HCT116 (cell line): ENCODE results near the gene ANKRD2. TPM values are rescaled to one million over a fixed set of nuclear protein-coding genes. Genes with fewer than 3 reads are reported as not detected.

Experiments
- ATAC-seq: fragments of 200-7000 bp; cut with Tn5 transposase; 2 replicates; pipeline ENCODE4 v1.9.1; 2020; ENCODE audit warnings: mild to moderate bottlenecking, moderate library complexity
- BruUV-seq: library from RNA; stranded (reverse); fragments of 400-500 nt; replicated peaks from 2 replicates; lab custom pipeline; 2021; lab: Mats Ljungman, UMichigan
- CTCF ChIA-PET: fragments of 300-600 bp; sonication (Branson Sonifier 250); formaldehyde crosslinking; loops from one replicate; lab custom pipeline; 2021; ENCODE audit warnings: antibody characterized with exemption; lab: Charles Lee
- POLR2A ChIA-PET: fragments of 300-600, 350-600 bp; sonication (Branson Sonifier 250); formaldehyde crosslinking; loops from one replicate; lab custom pipeline; 2021; ENCODE audit warnings: antibody characterized with exemption; lab: Charles Lee
- RAD21 ChIA-PET, 2 experiments: fragments of 300-600 bp; sonication (Branson Sonifier 250); formaldehyde crosslinking; loops; one replicate each; lab custom pipeline; 2023; ENCODE audit warnings: low total read pairs in 2 of 2; ENCODE audit not compliant: uncharacterized antibody in 2 of 2, unreplicated experiment in 2 of 2, low non-redundant PET in 1 of 2; lab: Charles Lee
- DNase-seq: peaks from one replicate; pipeline ENCODE4 v3.0.0-alpha.2; 2010; ENCODE audit warnings: low read depth, low spot score
- H2AFZ ChIP-seq: fragments of 200-600 bp; shearing (Covaris generic), sonication (generic); 2 replicates; pipeline ENCODE4 v1.6.1; 2017; ENCODE audit warnings: low read depth, mixed run types, mixed read lengths, antibody characterized with exemption, low read length; ENCODE audit not compliant: poor library complexity, severe bottlenecking
- H3K27ac ChIP-seq: 2 replicates; pipeline ENCODE4 v1.5.1; 2012; ENCODE audit warnings: low read depth, low read length
- H3K27me3 ChIP-seq: fragments of 200-600 bp; sonication (generic); 2 replicates; pipeline ENCODE4 v1.6.1; 2016; ENCODE audit warnings: mixed run types, low read length, mixed read lengths; ENCODE audit not compliant: insufficient read depth
- H3K36me3 ChIP-seq, 2 experiments: fragments of 200-500 bp in 1 of 2; fragments of 200-600 bp in 1 of 2; sonication (Bioruptor generic) in 1 of 2; sonication (generic) in 1 of 2; 2 replicates each; pipeline versions ENCODE4 v1.5.1 to v1.6.1; 2014 to 2016; ENCODE audit warnings: low read length in 2 of 2, inconsistent platforms in 1 of 2, mixed read lengths in 1 of 2, mixed run types in 1 of 2; ENCODE audit not compliant: insufficient read depth in 2 of 2, control insufficient read depth in 1 of 2
- H3K4me1 ChIP-seq, 2 experiments: fragments of 200-600 bp in 1 of 2; sonication (generic) in 1 of 2; 2 replicates each; pipeline versions ENCODE4 v1.5.1 to v1.6.1; 2012 to 2017; ENCODE audit warnings: low read length in 2 of 2, inconsistent platforms in 1 of 2, mild to moderate bottlenecking in 1 of 2, mixed read lengths in 1 of 2, mixed run types in 1 of 2, moderate library complexity in 1 of 2; ENCODE audit not compliant: insufficient read depth in 2 of 2, control insufficient read depth in 1 of 2
- H3K4me2 ChIP-seq: fragments of 200-600 bp; sonication (generic); 2 replicates; pipeline ENCODE4 v1.6.1; 2017; ENCODE audit warnings: mixed run types, low read length, mixed read lengths
- H3K4me3 ChIP-seq, 2 experiments: fragments of 200-600 bp in 1 of 2; sonication (generic) in 1 of 2; replicated peaks in 1 of 2; 2 replicates each; pipeline ENCODE4 v1.5.1; 2011 to 2016; ENCODE audit warnings: low read length in 2 of 2, control low read depth in 1 of 2, low read depth in 1 of 2, mild to moderate bottlenecking in 1 of 2, mixed read lengths in 1 of 2, mixed run types in 1 of 2
- H3K79me2 ChIP-seq: fragments of 200-600 bp; sonication (generic); 2 replicates; pipeline ENCODE4 v1.6.1; 2017; ENCODE audit warnings: mild to moderate bottlenecking, mixed run types, low read length, moderate library complexity, mixed read lengths; ENCODE audit not compliant: insufficient read depth
- H3K9ac ChIP-seq: fragments of 200-600 bp; sonication (generic); 2 replicates; pipeline ENCODE4 v1.6.1; 2016; ENCODE audit warnings: low read length, mixed read lengths
- H3K9me2 ChIP-seq: fragments of 200-600 bp; sonication (generic), shearing (Covaris generic); 2 replicates; pipeline ENCODE4 v1.6.1; 2017; ENCODE audit warnings: mixed run types, mild to moderate bottlenecking, moderate library complexity; ENCODE audit not compliant: insufficient read depth
- H3K9me3 ChIP-seq, 2 experiments: fragments of 200-500 bp in 1 of 2; fragments of 200-600 bp in 1 of 2; sonication (Bioruptor generic) in 1 of 2; sonication (generic) in 1 of 2; 2 replicates each; pipeline ENCODE4 v1.6.1; 2014 to 2017; ENCODE audit warnings: low read length in 2 of 2, mixed read lengths in 2 of 2, inconsistent platforms in 1 of 2, low read depth in 1 of 2, mild to moderate bottlenecking in 1 of 2, mixed run types in 1 of 2, moderate library complexity in 1 of 2; ENCODE audit not compliant: control insufficient read depth in 1 of 2, insufficient read depth in 1 of 2
- H4K20me1 ChIP-seq: fragments of 200-600 bp; sonication (generic), shearing (Covaris generic); 2 replicates; pipeline ENCODE4 v1.6.1; 2017; ENCODE audit warnings: mixed run types, mild to moderate bottlenecking, moderate library complexity; ENCODE audit not compliant: insufficient read depth
- CBX3 ChIP-seq: IDR thresholded peaks from 2 replicates; pipeline ENCODE4 v1.6.1; 2012; ENCODE audit warnings: low read depth
- EGR1 ChIP-seq: IDR thresholded peaks from 2 replicates; pipeline ENCODE4 v1.6.1; 2012; ENCODE audit warnings: low read depth
- ELF1 ChIP-seq: IDR thresholded peaks from 2 replicates; pipeline ENCODE4 v1.6.1; 2012; ENCODE audit warnings: low read depth, borderline replicate concordance
- EZH2phosphoT487 ChIP-seq: fragments of 200-600 bp; IDR thresholded peaks from 2 replicates; pipeline ENCODE4 v1.6.1; 2018; ENCODE audit warnings: antibody characterized with exemption, borderline replicate concordance
- FOSL1 ChIP-seq: IDR thresholded peaks from 2 replicates; pipeline ENCODE4 v1.6.1; 2012; ENCODE audit warnings: low read depth
- POLR2A ChIP-seq: IDR thresholded peaks from 2 replicates; pipeline ENCODE4 v1.7.0; 2011; ENCODE audit warnings: borderline replicate concordance; ENCODE audit not compliant: insufficient read depth, insufficient read length; ENCODE audit errors: extremely low read depth
- POLR2AphosphoS5 ChIP-seq: IDR thresholded peaks from 2 replicates; pipeline ENCODE4 v1.6.1; 2011; ENCODE audit warnings: mild to moderate bottlenecking, low read depth, low read length, moderate library complexity
- YY1 ChIP-seq: IDR thresholded peaks from 2 replicates; pipeline ENCODE4 v1.6.1; 2011; ENCODE audit warnings: low read length, low read depth, moderate library complexity, mild to moderate bottlenecking; ENCODE audit not compliant: insufficient replicate concordance; ENCODE audit errors: extremely low read depth
- ZNF274 ChIP-seq: fragments of 200-500 bp; sonication (Bioruptor generic); IDR thresholded peaks from 2 replicates; pipeline ENCODE4 v1.6.1; 2014; ENCODE audit warnings: mild to moderate bottlenecking, low read depth, low read length, inconsistent platforms
- intact Hi-C: fragments of 100-400 bp; cut with micrococcal nuclease; formaldehyde crosslinking; loops from 2 replicates; pipeline ENCODE4 v1.10.0; 2022
- total RNA-seq: library from RNA; stranded (reverse); gene quantifications from one replicate; pipeline ENCODE4 v1.2.1, GENCODE V29; 2021; ENCODE audit not compliant: unreplicated experiment
- TF ChIP-seq, protein P1 (sequence below): IDR thresholded peaks from 2 replicates; pipeline ENCODE4 v1.6.1; 2012
- TF ChIP-seq, protein P2 (sequence below): IDR thresholded peaks from 2 replicates; pipeline ENCODE4 v1.6.1; 2011; ENCODE audit warnings: mild to moderate bottlenecking, low read length, moderate library complexity; ENCODE audit not compliant: insufficient replicate concordance; ENCODE audit errors: extremely low read depth
- TF ChIP-seq, protein P3 (sequence below): IDR thresholded peaks from 2 replicates; pipeline ENCODE4 v1.6.1; 2012

Gene ANKRD2
- total RNA-seq, 1 experiment from 2014 or later: 0.15 TPM

DNA sequence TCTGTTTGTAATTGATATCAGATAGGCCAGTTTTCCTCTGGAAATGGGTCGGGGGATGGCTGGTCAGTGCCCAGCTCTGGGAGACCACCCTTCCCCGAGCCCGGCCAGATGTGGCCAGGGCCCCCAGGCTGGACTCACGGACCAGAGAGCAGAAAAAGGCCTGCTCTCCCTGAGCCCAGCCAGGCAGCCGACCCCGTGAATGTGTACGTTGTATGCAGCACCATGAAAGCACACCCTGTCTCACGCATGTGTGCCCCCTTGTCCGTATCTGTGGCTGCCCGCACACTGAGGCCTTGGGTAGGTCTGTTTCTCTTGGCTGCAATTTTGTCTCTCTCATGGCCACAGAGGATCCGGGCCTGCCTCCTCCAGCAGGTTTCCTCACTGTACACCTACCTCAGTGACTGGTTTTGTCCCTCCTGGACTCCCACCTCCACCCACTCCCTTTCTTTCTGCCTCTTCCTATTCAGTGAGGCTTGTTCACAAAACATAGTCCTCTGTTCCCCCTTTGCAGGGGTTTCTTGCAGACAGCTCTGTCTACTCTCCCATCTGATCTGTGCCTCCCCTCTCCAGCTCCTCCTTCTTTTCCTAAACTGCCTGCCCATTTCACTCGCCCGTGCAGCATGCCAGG, 23.6 kb upstream of the ANKRD2 start:
- Histone ChIP-seq H3K27me3 (no peaks in the 10 kb centered on the region), H3K9me3 (no peaks in the 10 kb centered on the region), H2AFZ (no peak overlapping the region), H3K4me1 (peaks cover 16 to 38% of the 10 kb centered on the region in 2 experiments), H3K9ac (no peak overlapping the region), H3K9me2 (no peaks in the 10 kb centered on the region), H3K36me3 (no peaks in the 10 kb centered on the region)
- intact Hi-C loops: no loop called here
- BruUV-seq: no TSS peak
- CTCF ChIA-PET: interaction anchor here (1.5 kb wide), 1 partner anchor 14 kb away, joined by 5 read pairs; no protein-coding TSS in a partner anchor
- no peak for DNase-seq
- TF ChIP-seq, protein P1, sequence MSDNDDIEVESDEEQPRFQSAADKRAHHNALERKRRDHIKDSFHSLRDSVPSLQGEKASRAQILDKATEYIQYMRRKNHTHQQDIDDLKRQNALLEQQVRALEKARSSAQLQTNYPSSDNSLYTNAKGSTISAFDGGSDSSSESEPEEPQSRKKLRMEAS: no peak
- no peak for TF ChIP-seq POLR2AphosphoS5
- TF ChIP-seq EZH2phosphoT487: no peak
- TF ChIP-seq FOSL1: no peak
- TF ChIP-seq POLR2A: no peak
- TF ChIP-seq, protein P2, sequence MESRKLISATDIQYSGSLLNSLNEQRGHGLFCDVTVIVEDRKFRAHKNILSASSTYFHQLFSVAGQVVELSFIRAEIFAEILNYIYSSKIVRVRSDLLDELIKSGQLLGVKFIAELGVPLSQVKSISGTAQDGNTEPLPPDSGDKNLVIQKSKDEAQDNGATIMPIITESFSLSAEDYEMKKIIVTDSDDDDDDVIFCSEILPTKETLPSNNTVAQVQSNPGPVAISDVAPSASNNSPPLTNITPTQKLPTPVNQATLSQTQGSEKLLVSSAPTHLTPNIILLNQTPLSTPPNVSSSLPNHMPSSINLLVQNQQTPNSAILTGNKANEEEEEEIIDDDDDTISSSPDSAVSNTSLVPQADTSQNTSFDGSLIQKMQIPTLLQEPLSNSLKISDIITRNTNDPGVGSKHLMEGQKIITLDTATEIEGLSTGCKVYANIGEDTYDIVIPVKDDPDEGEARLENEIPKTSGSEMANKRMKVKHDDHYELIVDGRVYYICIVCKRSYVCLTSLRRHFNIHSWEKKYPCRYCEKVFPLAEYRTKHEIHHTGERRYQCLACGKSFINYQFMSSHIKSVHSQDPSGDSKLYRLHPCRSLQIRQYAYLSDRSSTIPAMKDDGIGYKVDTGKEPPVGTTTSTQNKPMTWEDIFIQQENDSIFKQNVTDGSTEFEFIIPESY: no peak
- TF ChIP-seq YY1: no peak
- TF ChIP-seq ELF1: no peak
- no peak for TF ChIP-seq EGR1
- TF ChIP-seq ZNF274: no peak
- TF ChIP-seq CBX3: no peak
- TF ChIP-seq, protein P3, sequence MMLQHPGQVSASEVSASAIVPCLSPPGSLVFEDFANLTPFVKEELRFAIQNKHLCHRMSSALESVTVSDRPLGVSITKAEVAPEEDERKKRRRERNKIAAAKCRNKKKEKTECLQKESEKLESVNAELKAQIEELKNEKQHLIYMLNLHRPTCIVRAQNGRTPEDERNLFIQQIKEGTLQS: no peak
- TF ChIP-seq, all 23 proteins: peak for 0
- peaks cover 6% of the 10 kb centered on the region; the same call in 1 of the 2 replicates for H3K79me2 ChIP-seq
- no peaks in the 10 kb centered on the region for H4K20me1 ChIP-seq
- ChIA-PET RAD21 (no interaction called here), POLR2A (no interaction called here)
- no peak overlapping the region for H3K27ac ChIP-seq
- ATAC-seq: no peak
- no peak overlapping the region for H3K4me3 ChIP-seq
- no peak overlapping the region for H3K4me2 ChIP-seq
